ENCODE measurements around the gene CCDC171.

Gene CCDC171

GRCh38 chr9:15856591-15856990 lies 303.7 kb downstream of the CCDC171 start:
- DNase-seq (ENCODE audit: low read depth, low spot score) = peak; percentile 12
- H3K4me3 ChIP-seq (ENCODE audit: low read depth, low read length) = no peak overlapping the region
- TF ChIP-seq, protein P1, sequence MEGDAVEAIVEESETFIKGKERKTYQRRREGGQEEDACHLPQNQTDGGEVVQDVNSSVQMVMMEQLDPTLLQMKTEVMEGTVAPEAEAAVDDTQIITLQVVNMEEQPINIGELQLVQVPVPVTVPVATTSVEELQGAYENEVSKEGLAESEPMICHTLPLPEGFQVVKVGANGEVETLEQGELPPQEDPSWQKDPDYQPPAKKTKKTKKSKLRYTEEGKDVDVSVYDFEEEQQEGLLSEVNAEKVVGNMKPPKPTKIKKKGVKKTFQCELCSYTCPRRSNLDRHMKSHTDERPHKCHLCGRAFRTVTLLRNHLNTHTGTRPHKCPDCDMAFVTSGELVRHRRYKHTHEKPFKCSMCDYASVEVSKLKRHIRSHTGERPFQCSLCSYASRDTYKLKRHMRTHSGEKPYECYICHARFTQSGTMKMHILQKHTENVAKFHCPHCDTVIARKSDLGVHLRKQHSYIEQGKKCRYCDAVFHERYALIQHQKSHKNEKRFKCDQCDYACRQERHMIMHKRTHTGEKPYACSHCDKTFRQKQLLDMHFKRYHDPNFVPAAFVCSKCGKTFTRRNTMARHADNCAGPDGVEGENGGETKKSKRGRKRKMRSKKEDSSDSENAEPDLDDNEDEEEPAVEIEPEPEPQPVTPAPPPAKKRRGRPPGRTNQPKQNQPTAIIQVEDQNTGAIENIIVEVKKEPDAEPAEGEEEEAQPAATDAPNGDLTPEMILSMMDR (IDR thresholded peaks at IDR 0.05; ENCODE audit: low read depth, low read length) = no peak
- in situ Hi-C loops (cut with HindIII; ENCODE audit: low sequenced_read_pairs) = no loop called here

DNA sequence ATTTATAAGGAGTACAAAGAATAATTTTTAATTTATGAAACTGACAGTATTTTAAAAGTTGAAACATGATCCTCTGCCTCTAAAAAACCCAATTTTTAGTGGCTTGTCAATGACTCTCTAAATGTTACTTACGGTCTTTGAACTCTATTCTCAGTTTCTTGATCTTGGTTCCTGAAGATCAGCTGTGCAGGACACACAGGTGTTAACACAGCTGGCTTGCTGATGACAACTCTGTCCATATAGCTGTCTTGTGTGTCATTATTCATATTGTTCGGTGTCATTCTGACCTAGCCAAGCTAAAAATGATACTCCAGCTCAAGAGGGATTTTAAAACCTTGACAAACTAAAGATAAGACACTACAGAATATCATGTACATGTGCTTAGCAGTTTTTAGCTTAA lies 314.5 kb downstream of the CCDC171 start:
- no peak overlapping the region for H3K4me3 ChIP-seq (ENCODE audit: low read depth, low read length)
- no peak for DNase-seq (ENCODE audit: low read depth, low spot score)
- in situ Hi-C loops (cut with HindIII; ENCODE audit: low sequenced_read_pairs) = no loop called here
- TF ChIP-seq, protein P1 (IDR thresholded peaks at IDR 0.05; ENCODE audit: low read depth, low read length) = no peak

DNA sequence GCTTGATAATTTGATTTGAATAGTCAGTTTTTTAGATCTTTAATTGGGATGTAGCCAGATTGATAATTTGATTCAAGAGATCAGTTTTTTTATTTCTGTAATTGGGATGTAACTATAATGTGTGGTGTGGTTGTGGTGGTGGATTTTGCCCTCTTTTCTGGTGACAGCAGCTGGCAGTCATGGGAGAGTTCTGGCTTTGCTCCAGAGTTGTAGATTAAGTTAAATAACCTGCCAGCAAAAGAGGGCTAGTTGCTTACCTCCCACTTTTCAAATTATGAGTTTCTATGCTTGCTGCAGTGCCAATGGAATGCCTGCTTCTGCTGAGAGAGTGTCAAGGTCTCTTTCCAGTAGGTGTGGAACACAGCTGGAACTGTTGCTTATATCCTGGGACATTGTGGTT lies 315.1 kb downstream of the CCDC171 start:
- no peak overlapping the region for H3K4me3 ChIP-seq (ENCODE audit: low read depth, low read length)
- in situ Hi-C loops (cut with HindIII; ENCODE audit: low sequenced_read_pairs) = no loop called here
- TF ChIP-seq, protein P1 (IDR thresholded peaks at IDR 0.05; ENCODE audit: low read depth, low read length) = no peak
- no peak for DNase-seq (ENCODE audit: low read depth, low spot score)

DNA sequence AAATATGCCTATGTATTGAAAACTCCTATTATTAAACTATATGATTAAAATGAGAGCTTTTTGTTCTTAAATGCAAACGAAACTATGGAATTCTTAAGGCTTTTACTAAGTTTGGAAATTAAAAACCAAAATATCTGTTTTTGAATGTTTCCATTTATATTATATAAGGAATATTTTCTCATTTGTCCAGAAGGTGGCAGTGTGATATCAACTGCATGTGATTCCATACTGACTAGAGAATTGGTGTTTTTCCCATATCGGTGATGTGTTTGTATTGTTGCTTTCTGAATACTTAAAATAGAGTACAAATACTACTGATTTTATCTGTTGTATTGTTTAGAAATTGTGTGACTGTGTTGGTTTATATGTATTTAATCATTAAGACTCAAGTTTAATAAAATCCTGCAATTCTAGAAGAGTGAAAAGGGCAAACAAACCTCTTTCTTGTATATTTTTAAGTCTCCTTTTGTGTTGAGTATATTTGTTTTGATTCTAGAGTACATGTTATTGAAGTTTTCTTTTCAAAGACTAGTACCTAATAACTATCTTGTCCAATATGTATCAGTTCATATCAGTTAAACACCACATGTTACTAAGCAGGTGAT lies 320.8 kb downstream of the CCDC171 start:
- TF ChIP-seq, protein P1 (IDR thresholded peaks at IDR 0.05; ENCODE audit: low read depth, low read length) = peak; percentile 36
- peak; percentile 77 for DNase-seq (ENCODE audit: low read depth, low spot score)
- no peak overlapping the region for H3K4me3 ChIP-seq (ENCODE audit: low read depth, low read length)
- in situ Hi-C loops (cut with HindIII; ENCODE audit: low sequenced_read_pairs) = no loop called here

- DNase-seq (ENCODE audit: low read depth, low spot score) = no peak
- H3K4me3 ChIP-seq (ENCODE audit: low read depth, low read length) = no peak overlapping the region
- in situ Hi-C loops (cut with HindIII; ENCODE audit: low sequenced_read_pairs) = no loop called here
- TF ChIP-seq, protein P1 (IDR thresholded peaks at IDR 0.05; ENCODE audit: low read depth, low read length) = no peak
These were observed 329.5 kb downstream of the CCDC171 start for GRCh38 chr9:15882328-15882727.

DNA sequence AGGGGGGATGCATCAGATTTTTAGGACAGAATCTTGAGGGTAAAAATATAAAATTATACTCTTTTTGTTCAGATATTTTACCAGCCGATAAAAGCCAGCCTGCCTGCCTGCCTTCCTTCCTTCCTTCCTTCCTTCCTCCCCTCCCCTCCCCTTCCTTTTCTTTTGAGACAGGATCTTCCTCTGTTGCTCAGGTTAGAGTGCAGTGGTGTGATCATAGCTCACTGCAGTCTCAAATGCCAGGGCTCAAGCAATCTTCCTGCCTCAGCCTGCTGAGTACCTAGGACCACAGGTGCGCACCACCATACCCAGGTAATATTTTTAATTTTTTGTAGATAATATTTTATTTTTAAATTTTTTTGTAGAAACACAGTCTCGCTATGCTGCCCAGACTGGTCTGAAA lies 330.0 kb downstream of the CCDC171 start:
- TF ChIP-seq, protein P1 (IDR thresholded peaks at IDR 0.05; ENCODE audit: low read depth, low read length) = no peak

More for the DNA sequence above, 330.0 kb downstream of the CCDC171 start:
- in situ Hi-C loops (cut with HindIII; ENCODE audit: low sequenced_read_pairs) = no loop called here
- DNase-seq (ENCODE audit: low read depth, low spot score) = no peak
- no peak overlapping the region for H3K4me3 ChIP-seq (ENCODE audit: low read depth, low read length)
